ENCODE data around the gene ZBP1. TPM values are rescaled to one million over a fixed set of nuclear protein-coding genes. Genes with fewer than 3 reads are reported as not detected.

Gene ZBP1
- total RNA-seq, 1 experiment from 2014 or later = not detected

DNA sequence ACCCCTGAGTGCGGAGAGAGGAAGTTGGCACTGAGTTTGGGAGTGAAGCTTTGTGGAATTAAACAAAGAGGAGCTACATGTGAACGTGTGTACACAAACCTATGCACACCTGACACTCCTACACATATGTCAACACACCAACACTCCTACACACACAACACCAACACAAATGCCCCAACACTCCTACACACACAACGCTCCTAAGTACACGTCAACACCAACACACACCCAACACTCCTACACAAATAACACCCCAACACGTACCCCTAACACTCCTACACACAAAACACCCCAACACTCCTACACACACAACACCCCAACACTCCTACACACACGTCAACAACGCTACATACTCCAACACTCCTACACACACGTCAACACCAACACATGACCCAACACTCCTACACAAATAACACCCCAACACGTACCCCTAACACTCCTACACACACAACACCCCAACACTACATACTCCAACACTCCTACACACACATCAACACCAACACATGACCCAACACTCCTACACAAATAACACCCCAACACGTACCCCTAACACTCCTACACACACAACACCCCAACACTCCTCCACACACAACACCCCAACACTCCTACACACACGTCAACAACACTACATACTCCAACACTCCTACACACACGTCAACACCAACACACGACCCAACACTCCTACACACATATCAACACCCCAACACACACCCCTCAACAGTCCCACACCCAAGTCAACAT is 40.1 kb upstream of the ZBP1 start:
- H4K20me1 ChIP-seq (ENCODE audit: insufficient read depth) = no peaks in the 10 kb centered on the region
- RAD21 ChIA-PET (ENCODE audit: low non-redundant PET in 1 of 2, low total read pairs in 2 of 2, uncharacterized antibody in 2 of 2, unreplicated experiment in 2 of 2) = no interaction called here
- H3K27me3 ChIP-seq (ENCODE audit: insufficient read depth, low read length) = no peaks in the 10 kb centered on the region
- no peaks in the 10 kb centered on the region for H3K36me3 ChIP-seq (ENCODE audit: control insufficient read depth in 1 of 2, insufficient read depth in 2 of 2, low read length in 2 of 2)
- TF ChIP-seq ELF1 (IDR thresholded peaks at IDR 0.05; ENCODE audit: borderline replicate concordance, low read depth) (no peak), EGR1 (IDR thresholded peaks at IDR 0.05; ENCODE audit: low read depth) (no peak), EZH2phosphoT487 (IDR thresholded peaks at IDR 0.05; ENCODE audit: borderline replicate concordance) (no peak), TCF7L2 (IDR thresholded peaks at IDR 0.05; ENCODE audit: borderline replicate concordance, extremely low read depth, insufficient read depth, insufficient read length) (no peak), YY1 (IDR thresholded peaks at IDR 0.05; ENCODE audit: extremely low read depth, insufficient replicate concordance, low read depth, low read length) (no peak), JUND (IDR thresholded peaks at IDR 0.05) (no peak), SRF (IDR thresholded peaks at IDR 0.05; ENCODE audit: low read depth) (no peak), RAD21 (IDR thresholded peaks at IDR 0.05; ENCODE audit: low read depth) (no peak), CBX3 (IDR thresholded peaks at IDR 0.05; ENCODE audit: low read depth) (no peak)
- TF ChIP-seq, protein P1, sequence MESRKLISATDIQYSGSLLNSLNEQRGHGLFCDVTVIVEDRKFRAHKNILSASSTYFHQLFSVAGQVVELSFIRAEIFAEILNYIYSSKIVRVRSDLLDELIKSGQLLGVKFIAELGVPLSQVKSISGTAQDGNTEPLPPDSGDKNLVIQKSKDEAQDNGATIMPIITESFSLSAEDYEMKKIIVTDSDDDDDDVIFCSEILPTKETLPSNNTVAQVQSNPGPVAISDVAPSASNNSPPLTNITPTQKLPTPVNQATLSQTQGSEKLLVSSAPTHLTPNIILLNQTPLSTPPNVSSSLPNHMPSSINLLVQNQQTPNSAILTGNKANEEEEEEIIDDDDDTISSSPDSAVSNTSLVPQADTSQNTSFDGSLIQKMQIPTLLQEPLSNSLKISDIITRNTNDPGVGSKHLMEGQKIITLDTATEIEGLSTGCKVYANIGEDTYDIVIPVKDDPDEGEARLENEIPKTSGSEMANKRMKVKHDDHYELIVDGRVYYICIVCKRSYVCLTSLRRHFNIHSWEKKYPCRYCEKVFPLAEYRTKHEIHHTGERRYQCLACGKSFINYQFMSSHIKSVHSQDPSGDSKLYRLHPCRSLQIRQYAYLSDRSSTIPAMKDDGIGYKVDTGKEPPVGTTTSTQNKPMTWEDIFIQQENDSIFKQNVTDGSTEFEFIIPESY (IDR thresholded peaks at IDR 0.05; ENCODE audit: extremely low read depth, insufficient replicate concordance, low read length) = no peak
- TF ChIP-seq, protein P2, sequence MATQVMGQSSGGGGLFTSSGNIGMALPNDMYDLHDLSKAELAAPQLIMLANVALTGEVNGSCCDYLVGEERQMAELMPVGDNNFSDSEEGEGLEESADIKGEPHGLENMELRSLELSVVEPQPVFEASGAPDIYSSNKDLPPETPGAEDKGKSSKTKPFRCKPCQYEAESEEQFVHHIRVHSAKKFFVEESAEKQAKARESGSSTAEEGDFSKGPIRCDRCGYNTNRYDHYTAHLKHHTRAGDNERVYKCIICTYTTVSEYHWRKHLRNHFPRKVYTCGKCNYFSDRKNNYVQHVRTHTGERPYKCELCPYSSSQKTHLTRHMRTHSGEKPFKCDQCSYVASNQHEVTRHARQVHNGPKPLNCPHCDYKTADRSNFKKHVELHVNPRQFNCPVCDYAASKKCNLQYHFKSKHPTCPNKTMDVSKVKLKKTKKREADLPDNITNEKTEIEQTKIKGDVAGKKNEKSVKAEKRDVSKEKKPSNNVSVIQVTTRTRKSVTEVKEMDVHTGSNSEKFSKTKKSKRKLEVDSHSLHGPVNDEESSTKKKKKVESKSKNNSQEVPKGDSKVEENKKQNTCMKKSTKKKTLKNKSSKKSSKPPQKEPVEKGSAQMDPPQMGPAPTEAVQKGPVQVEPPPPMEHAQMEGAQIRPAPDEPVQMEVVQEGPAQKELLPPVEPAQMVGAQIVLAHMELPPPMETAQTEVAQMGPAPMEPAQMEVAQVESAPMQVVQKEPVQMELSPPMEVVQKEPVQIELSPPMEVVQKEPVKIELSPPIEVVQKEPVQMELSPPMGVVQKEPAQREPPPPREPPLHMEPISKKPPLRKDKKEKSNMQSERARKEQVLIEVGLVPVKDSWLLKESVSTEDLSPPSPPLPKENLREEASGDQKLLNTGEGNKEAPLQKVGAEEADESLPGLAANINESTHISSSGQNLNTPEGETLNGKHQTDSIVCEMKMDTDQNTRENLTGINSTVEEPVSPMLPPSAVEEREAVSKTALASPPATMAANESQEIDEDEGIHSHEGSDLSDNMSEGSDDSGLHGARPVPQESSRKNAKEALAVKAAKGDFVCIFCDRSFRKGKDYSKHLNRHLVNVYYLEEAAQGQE (IDR thresholded peaks at IDR 0.05; ENCODE audit: low read depth) = no peak
- no peaks in the 10 kb centered on the region for H3K79me2 ChIP-seq (ENCODE audit: insufficient read depth, low read length)
- no peak overlapping the region for H3K9ac ChIP-seq (ENCODE audit: low read length)
- no peaks in the 10 kb centered on the region; a peak in 1 of 4 replicates for H3K9me3 ChIP-seq (ENCODE audit: control insufficient read depth in 1 of 2, insufficient read depth in 1 of 2, low read depth in 1 of 2, low read length in 2 of 2)
- intact Hi-C loops (cut with micrococcal nuclease) = no loop called here
- DNase-seq (ENCODE audit: low read depth, low spot score) (no peak), ATAC-seq (no peak)
- no TSS peak for BruUV-seq (replicated peaks)
- H2AFZ ChIP-seq (ENCODE audit: low read depth, low read length, poor library complexity, severe bottlenecking) = no peak overlapping the region
- no peak overlapping the region for H3K4me3 ChIP-seq (replicated peaks in 1 of 2; ENCODE audit: low read depth in 1 of 2, low read length in 2 of 2)
- H3K4me2 ChIP-seq (ENCODE audit: low read length) = no peak overlapping the region
- CTCF ChIA-PET = no interaction called here
- POLR2A ChIA-PET = no interaction called here
- no peaks in the 10 kb centered on the region for H3K9me2 ChIP-seq (ENCODE audit: insufficient read depth)
- no peak overlapping the region for H3K27ac ChIP-seq (ENCODE audit: low read depth, low read length)
- H3K4me1 ChIP-seq (ENCODE audit: control insufficient read depth in 1 of 2, insufficient read depth in 2 of 2, low read length in 2 of 2) = no peaks in the 10 kb centered on the region

Data from HCT116 (cell line).